Dermis microvascular lymphatic vessel endothelial cell (primary cell): ENCODE measurements around the gene SMARCAL1. TPM values are rescaled to one million over a fixed set of nuclear protein-coding genes. Genes with fewer than 3 reads are reported as not detected.

Source experiments
- DNase-seq, 2 donors: peaks; one replicate each; pipeline versions ENCODE4 v3.0.0 to v3.0.0-alpha.2; 2010; ENCODE audit warnings: low read depth in 2 of 2
- total RNA-seq: library from RNA; depleted of rRNA; stranded (reverse); fragments of >200 nt; gene quantifications from 2 replicates; pipeline ENCODE4 v1.2.1, GENCODE V29; 2014

SMARCAL1 gene
- total RNA-seq, 1 donor from 2014 or later = 9.5 TPM

- no peak for DNase-seq
Measured at GRCh38 chr2:216527600-216527999, 115.3 kb downstream of the SMARCAL1 start.

DNA sequence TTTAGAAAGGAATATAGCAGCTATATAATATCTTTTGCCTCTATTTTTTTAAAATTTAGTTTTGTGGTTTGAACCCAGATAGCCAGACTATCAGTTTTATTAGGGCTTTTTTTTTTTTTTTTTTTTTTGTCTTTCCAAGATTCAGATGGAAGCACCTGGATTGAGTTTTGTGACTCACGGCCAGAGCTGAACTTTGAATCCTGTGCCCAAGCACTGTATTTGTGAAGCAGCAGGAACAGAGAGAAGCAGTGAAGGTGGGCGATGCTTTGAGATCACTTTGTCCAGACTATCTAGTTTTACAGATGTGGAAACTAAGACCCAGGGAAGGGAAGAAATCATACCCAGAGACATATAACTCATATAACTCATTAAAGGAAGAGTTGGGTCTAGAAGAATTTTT is 120.3 kb downstream of the SMARCAL1 start:
- DNase-seq = no peak

Other genes starting within 250 kb of the SMARCAL1 start
- 0.13 TPM in 2 replicates for gene MARCHF4, start 40.0 kb upstream of the SMARCAL1 start, total RNA-seq
- 1,529 and 2,341 TPM in 2 replicates for gene RPL37A, start 86.4 kb downstream of the SMARCAL1 start, total RNA-seq
- 53.0 and 54.5 TPM in 2 replicates for gene IGFBP2, start 220.9 kb downstream of the SMARCAL1 start, total RNA-seq